ENCODE data around the gene GLT6D1. TPM values are rescaled to one million over a fixed set of nuclear protein-coding genes. Genes with fewer than 3 reads are reported as not detected.
"Not testable (repeated sequence)": the region's sequence is repeated elsewhere in the genome, so short reads cannot be mapped to it uniquely, and the experiment has no call there.

GLT6D1 gene
- total RNA-seq, 1 donor = not detected

GRCh38 chr9:135657416-135657815 lies 18.1 kb upstream of the GLT6D1 start:
- Histone ChIP-seq H3K9me3 (ENCODE audit: low read depth, low read length) (no peaks in the 10 kb centered on the region), H3K4me3 (ENCODE audit: low read length) (no peak overlapping the region), H3K27me3 (ENCODE audit: insufficient read depth, low read length) (no peaks in the 10 kb centered on the region), H3K4me1 (ENCODE audit: insufficient read depth, low read length) (no peaks in the 10 kb centered on the region)

- Histone ChIP-seq H3K4me1 (ENCODE audit: insufficient read depth, low read length) (no peaks in the 10 kb centered on the region), H3K4me3 (ENCODE audit: low read length) (no peak overlapping the region), H3K9me3 (ENCODE audit: low read depth, low read length) (no peaks in the 10 kb centered on the region), H3K27me3 (ENCODE audit: insufficient read depth, low read length) (no peaks in the 10 kb centered on the region)
Observed at GRCh38 chr9:135655317-135655716, 16.0 kb upstream of the GLT6D1 start.

GRCh38 chr9:135650408-135650807 lies 11.1 kb upstream of the GLT6D1 start:
- no peaks in the 10 kb centered on the region for H3K27me3 ChIP-seq (ENCODE audit: insufficient read depth, low read length)
- no peaks in the 10 kb centered on the region for H3K4me1 ChIP-seq (ENCODE audit: insufficient read depth, low read length)
- H3K9me3 ChIP-seq (ENCODE audit: low read depth, low read length) = peaks cover 24% of the 10 kb centered on the region
- H3K4me3 ChIP-seq (ENCODE audit: low read length) = no peak overlapping the region

DNA sequence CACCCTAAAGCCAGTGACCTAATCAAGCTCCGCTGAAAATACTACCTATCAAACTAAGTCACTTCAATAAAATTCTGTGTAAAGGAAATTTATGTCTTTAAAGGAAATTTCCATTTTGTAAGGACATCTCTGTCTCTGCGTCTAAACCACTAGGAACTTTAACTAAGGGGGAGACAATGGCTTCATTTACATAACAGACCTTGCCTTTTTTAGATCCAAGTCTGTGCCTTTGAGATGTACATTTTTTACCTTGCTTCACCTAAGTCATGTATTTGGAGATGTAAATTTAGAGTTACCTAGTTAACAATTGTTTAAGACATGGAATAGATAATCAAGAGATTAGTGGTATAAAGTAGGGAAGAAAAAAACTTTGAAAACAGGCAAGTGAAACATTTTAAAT lies 10.2 kb upstream of the GLT6D1 start:
- H3K27me3 ChIP-seq (ENCODE audit: insufficient read depth, low read length) = no peaks in the 10 kb centered on the region

GRCh38 chr9:135648494-135649410 lies 9.4 kb upstream of the GLT6D1 start:
- Histone ChIP-seq H3K4me1 (ENCODE audit: insufficient read depth, low read length) (no peaks in the 10 kb centered on the region), H3K27me3 (ENCODE audit: insufficient read depth, low read length) (no peaks in the 10 kb centered on the region), H3K9me3 (ENCODE audit: low read depth, low read length) (peaks cover 36% of the 10 kb centered on the region), H3K4me3 (ENCODE audit: low read length) (no peak overlapping the region)

More for the DNA sequence above, 10.2 kb upstream of the GLT6D1 start:
- H3K4me3 ChIP-seq (ENCODE audit: low read length) = no peak overlapping the region
- H3K4me1 ChIP-seq (ENCODE audit: insufficient read depth, low read length) = no peaks in the 10 kb centered on the region
- peaks cover 33% of the 10 kb centered on the region for H3K9me3 ChIP-seq (ENCODE audit: low read depth, low read length)

DNA sequence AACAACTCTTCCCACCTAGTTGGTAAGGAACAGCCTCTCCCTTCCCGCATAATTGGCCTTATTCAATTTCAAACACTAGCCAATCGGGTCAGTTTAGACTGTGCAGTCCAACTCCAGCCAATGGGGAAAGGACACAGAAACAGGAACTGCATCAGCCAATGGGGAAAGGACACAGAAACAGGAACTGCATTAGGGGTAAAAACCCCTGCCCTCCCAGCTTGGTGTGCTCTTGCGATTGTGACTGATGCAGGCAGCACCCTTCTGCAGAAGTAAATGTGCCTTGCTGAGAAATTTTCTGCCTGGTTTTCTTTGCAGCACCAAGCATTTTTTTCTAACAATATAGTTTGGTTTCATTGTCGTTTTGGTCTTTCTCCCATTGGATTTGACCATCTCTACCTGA lies 8.5 kb upstream of the GLT6D1 start:
- Histone ChIP-seq H3K4me1 (ENCODE audit: insufficient read depth, low read length) (no peaks in the 10 kb centered on the region), H3K9me3 (ENCODE audit: low read depth, low read length) (peaks cover 36% of the 10 kb centered on the region), H3K27me3 (ENCODE audit: insufficient read depth, low read length) (no peaks in the 10 kb centered on the region), H3K4me3 (ENCODE audit: low read length) (no peak overlapping the region)

- Histone ChIP-seq H3K27me3 (ENCODE audit: insufficient read depth, low read length) (no peaks in the 10 kb centered on the region), H3K4me3 (ENCODE audit: low read length) (no peak overlapping the region), H3K4me1 (ENCODE audit: insufficient read depth, low read length) (no peaks in the 10 kb centered on the region), H3K9me3 (ENCODE audit: low read depth, low read length) (peaks cover 36% of the 10 kb centered on the region)
Observed at GRCh38 chr9:135644631-135645218, 5.4 kb upstream of the GLT6D1 start.

- H3K4me1 ChIP-seq (ENCODE audit: insufficient read depth, low read length) = no peaks in the 10 kb centered on the region
- peaks cover 13% of the 10 kb centered on the region for H3K9me3 ChIP-seq (ENCODE audit: low read depth, low read length)
- H3K4me3 ChIP-seq (ENCODE audit: low read length) = no peak overlapping the region
- no peaks in the 10 kb centered on the region for H3K27me3 ChIP-seq (ENCODE audit: insufficient read depth, low read length)
Observed at GRCh38 chr9:135641745-135642144, 2.4 kb upstream of the GLT6D1 start.

GRCh38 chr9:135641047-135641446 lies 1.7 kb upstream of the GLT6D1 start:
- no peaks in the 10 kb centered on the region for H3K27me3 ChIP-seq (ENCODE audit: insufficient read depth, low read length)
- H3K9me3 ChIP-seq (ENCODE audit: low read depth, low read length) = peaks cover 13% of the 10 kb centered on the region
- H3K4me3 ChIP-seq (ENCODE audit: low read length) = no peak overlapping the region
- no peaks in the 10 kb centered on the region for H3K4me1 ChIP-seq (ENCODE audit: insufficient read depth, low read length)

- H3K9me3 ChIP-seq (ENCODE audit: low read depth, low read length); H3K27me3 ChIP-seq (ENCODE audit: insufficient read depth, low read length); H3K4me3 ChIP-seq (ENCODE audit: low read length); H3K4me1 ChIP-seq (ENCODE audit: insufficient read depth, low read length): not testable (repeated sequence)
Observed at GRCh38 chr9:135636930-135637530, 2.3 kb downstream of the GLT6D1 start.

GRCh38 chr9:135632841-135633240 lies 6.5 kb downstream of the GLT6D1 start:
- peaks cover 16% of the 10 kb centered on the region for H3K9me3 ChIP-seq (ENCODE audit: low read depth, low read length)
- H3K4me1 ChIP-seq (ENCODE audit: insufficient read depth, low read length) = no peaks in the 10 kb centered on the region
- H3K27me3 ChIP-seq (ENCODE audit: insufficient read depth, low read length) = peaks cover 2% of the 10 kb centered on the region
- H3K4me3 ChIP-seq (ENCODE audit: low read length) = no peak overlapping the region

- Histone ChIP-seq H3K27me3 (ENCODE audit: insufficient read depth, low read length) (no peaks in the 10 kb centered on the region), H3K4me1 (ENCODE audit: insufficient read depth, low read length) (no peaks in the 10 kb centered on the region), H3K4me3 (ENCODE audit: low read length) (no peak overlapping the region), H3K9me3 (ENCODE audit: low read depth, low read length) (peaks cover 17% of the 10 kb centered on the region)
Observed at GRCh38 chr9:135624282-135624681, 15.1 kb downstream of the GLT6D1 start.

- Histone ChIP-seq H3K27me3 (ENCODE audit: insufficient read depth, low read length) (no peaks in the 10 kb centered on the region), H3K4me1 (ENCODE audit: insufficient read depth, low read length) (no peaks in the 10 kb centered on the region), H3K9me3 (ENCODE audit: low read depth, low read length) (no peaks in the 10 kb centered on the region), H3K4me3 (ENCODE audit: low read length) (no peak overlapping the region)
Observed at GRCh38 chr9:135622415-135623020, 16.8 kb downstream of the GLT6D1 start.

GRCh38 chr9:135620558-135620957 lies 18.8 kb downstream of the GLT6D1 start:
- Histone ChIP-seq H3K4me3 (ENCODE audit: low read length) (no peak overlapping the region), H3K27me3 (ENCODE audit: insufficient read depth, low read length) (no peaks in the 10 kb centered on the region), H3K4me1 (ENCODE audit: insufficient read depth, low read length) (no peaks in the 10 kb centered on the region), H3K9me3 (ENCODE audit: low read depth, low read length) (no peaks in the 10 kb centered on the region)

- H3K4me1 ChIP-seq (ENCODE audit: insufficient read depth, low read length) = no peaks in the 10 kb centered on the region
- H3K4me3 ChIP-seq (ENCODE audit: low read length) = no peak overlapping the region
- H3K9me3 ChIP-seq (ENCODE audit: low read depth, low read length) = no peaks in the 10 kb centered on the region
- H3K27me3 ChIP-seq (ENCODE audit: insufficient read depth, low read length) = no peaks in the 10 kb centered on the region
Observed at GRCh38 chr9:135619599-135619886, 19.8 kb downstream of the GLT6D1 start.

Measured in mononuclear cell (primary cell).